Caco-2 (cell line): Measurements from ENCODE around the gene SMAD1. TPM values are rescaled to one million over a fixed set of nuclear protein-coding genes. Genes with fewer than 3 reads are reported as not detected.

Source experiments
- BruUV-seq: library from RNA; stranded (reverse); fragments of 400-500 nt; replicated peaks from 2 replicates; lab custom pipeline; 2021; lab: Mats Ljungman, UMichigan
- CTCF ChIA-PET: fragments of 300-600 bp; sonication (Branson Sonifier 250); formaldehyde crosslinking; loops from one replicate; lab custom pipeline; 2022; ENCODE audit warnings: antibody characterized with exemption; lab: Charles Lee
- POLR2A ChIA-PET: fragments of 300-600 bp; sonication (Branson Sonifier 250); formaldehyde crosslinking; loops from one replicate; lab custom pipeline; 2022; ENCODE audit warnings: antibody characterized with exemption; lab: Charles Lee
- DNase-seq, 2 experiments: peaks; one replicate each; pipeline versions ENCODE4 v3.0.0 to v3.0.0-alpha.2; 2020 to 2022
- H3K27me3 ChIP-seq: replicated peaks from 2 replicates; pipeline ENCODE4 v1.6.0; 2011; ENCODE audit warnings: low read length; ENCODE audit not compliant: control insufficient read depth, insufficient read depth
- H3K36me3 ChIP-seq: 2 replicates; pipeline ENCODE4 v1.5.1; 2011; ENCODE audit warnings: low read length; ENCODE audit not compliant: control insufficient read depth, insufficient read depth
- H3K4me1 ChIP-seq: fragments of 250-450 bp; sonication (Bioruptor Pico); 2 replicates; pipeline ENCODE4 v1.5.1; 2020; ENCODE audit warnings: mild to moderate bottlenecking
- H3K4me3 ChIP-seq: 2 replicates; pipeline ENCODE4 v1.5.1; 2011; ENCODE audit warnings: low read depth, mild to moderate bottlenecking, control low read depth, low read length
- H3K9me3 ChIP-seq: fragments of 250-450 bp; sonication (Bioruptor Pico); 2 replicates; pipeline ENCODE4 v1.5.1; 2020; ENCODE audit warnings: mild to moderate bottlenecking, moderate library complexity
- H3K27ac Mint-ChIP-seq: one replicate; pipeline ENCODE4 v1.8.0; 2022; ENCODE audit warnings: mixed read lengths; ENCODE audit not compliant: unreplicated experiment
- H3K27me3 Mint-ChIP-seq: one replicate; pipeline ENCODE4 v1.8.0; 2022; ENCODE audit warnings: mixed read lengths; ENCODE audit not compliant: insufficient read depth, unreplicated experiment
- H3K36me3 Mint-ChIP-seq: one replicate; pipeline ENCODE4 v1.8.0; 2022; ENCODE audit warnings: mild to moderate bottlenecking, mixed read lengths; ENCODE audit not compliant: insufficient read depth, unreplicated experiment
- H3K4me1 Mint-ChIP-seq: one replicate; pipeline ENCODE4 v1.8.0; 2022; ENCODE audit warnings: low read depth, mixed read lengths; ENCODE audit not compliant: unreplicated experiment
- H3K4me3 Mint-ChIP-seq: one replicate; pipeline ENCODE4 v1.8.0; 2022; ENCODE audit warnings: mild to moderate bottlenecking, moderate library complexity, mixed read lengths; ENCODE audit not compliant: unreplicated experiment
- H3K9me3 Mint-ChIP-seq: one replicate; pipeline ENCODE4 v1.8.0; 2022; ENCODE audit warnings: mixed read lengths; ENCODE audit not compliant: unreplicated experiment
- CTCF ChIP-seq, 2 experiments: fragments of 200-600 bp in 1 of 2; IDR thresholded peaks; 1 replicate in 1 of 2; 2 replicates in 1 of 2; pipeline versions ENCODE4 v1.5.1 to v1.8.0; 2011 to 2022; ENCODE audit warnings: antibody characterized with exemption in 1 of 2, control low read depth in 1 of 2, inconsistent platforms in 1 of 2, low read depth in 1 of 2, low read length in 1 of 2, mild to moderate bottlenecking in 1 of 2, moderate library complexity in 1 of 2; ENCODE audit not compliant: insufficient read depth in 1 of 2, severe bottlenecking in 1 of 2, unreplicated experiment in 1 of 2
- intact Hi-C: fragments of 100-400 bp; cut with micrococcal nuclease; formaldehyde crosslinking; loops from one replicate; pipeline ENCODE4 v1.10.0; 2022; ENCODE audit not compliant: unreplicated experiment
- total RNA-seq: library from RNA; stranded (reverse); gene quantifications from 2 replicates; pipeline ENCODE4 v1.2.3, GENCODE V29; 2022

The SMAD1 gene
- total RNA-seq, 1 experiment from 2014 or later: 4.9 TPM

- ChIA-PET POLR2A (no interaction called here), CTCF (no interaction called here)
- H3K36me3 Mint-ChIP-seq: no peaks in the 10 kb centered on the region
- no peaks in the 10 kb centered on the region for H3K27me3 Mint-ChIP-seq
- Histone ChIP-seq H3K36me3 (no peaks in the 10 kb centered on the region), H3K4me3 (no peak overlapping the region), H3K9me3 (no peaks in the 10 kb centered on the region), H3K27me3 (no peaks in the 10 kb centered on the region), H3K4me1 (no peaks in the 10 kb centered on the region)
- no peak overlapping the region for H3K4me3 Mint-ChIP-seq
- no peaks in the 10 kb centered on the region for H3K9me3 Mint-ChIP-seq
- no peaks in the 10 kb centered on the region for H3K4me1 Mint-ChIP-seq
- intact Hi-C loops: no loop called here
- no peak overlapping the region for H3K27ac Mint-ChIP-seq
- BruUV-seq: no TSS peak
- no peak for DNase-seq
- TF ChIP-seq CTCF (IDR thresholded peaks at IDR 0.05; ENCODE audit: insufficient read depth in 1 of 2, low read depth in 1 of 2, low read length in 1 of 2, severe bottlenecking in 1 of 2, unreplicated experiment in 1 of 2): no peak
Measured at GRCh38 chr4:145530189-145530588, 48.5 kb downstream of the SMAD1 start.

GRCh38 chr4:145530662-145531061, 49.0 kb downstream of the SMAD1 start:
- Mint-ChIP-seq H3K4me3 (no peak overlapping the region), H3K36me3 (no peaks in the 10 kb centered on the region), H3K27ac (no peak overlapping the region), H3K27me3 (no peaks in the 10 kb centered on the region), H3K9me3 (no peaks in the 10 kb centered on the region), H3K4me1 (no peaks in the 10 kb centered on the region)
- H3K9me3 ChIP-seq: no peaks in the 10 kb centered on the region
- no peak for TF ChIP-seq CTCF (IDR thresholded peaks at IDR 0.05; ENCODE audit: insufficient read depth in 1 of 2, low read depth in 1 of 2, low read length in 1 of 2, severe bottlenecking in 1 of 2, unreplicated experiment in 1 of 2)
- H3K4me1 ChIP-seq: no peaks in the 10 kb centered on the region
- intact Hi-C loops: no loop called here
- no peaks in the 10 kb centered on the region for H3K36me3 ChIP-seq
- no peak for DNase-seq
- no TSS peak for BruUV-seq
- CTCF ChIA-PET: no interaction called here
- POLR2A ChIA-PET: no interaction called here
- H3K4me3 ChIP-seq: no peak overlapping the region
- no peaks in the 10 kb centered on the region for H3K27me3 ChIP-seq

DNA sequence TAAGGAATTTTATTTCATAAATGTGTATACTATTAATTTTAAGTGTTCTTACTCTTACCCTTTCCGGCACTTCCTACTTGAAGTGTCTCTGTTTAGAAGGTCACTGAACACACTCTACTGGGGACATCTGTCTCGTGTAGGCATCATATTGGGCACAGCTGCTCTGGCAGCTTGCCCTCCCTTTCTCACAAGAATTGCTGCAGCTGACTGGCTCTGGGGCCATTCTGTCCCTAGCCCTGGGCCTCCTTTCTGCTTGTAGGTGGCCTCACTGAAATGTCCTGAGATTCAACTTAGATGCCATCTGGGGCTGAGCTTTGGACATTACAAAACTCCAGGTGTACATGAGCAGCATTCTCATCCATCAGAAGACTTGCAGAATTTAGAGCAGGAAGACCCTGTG, 49.6 kb downstream of the SMAD1 start:
- no peaks in the 10 kb centered on the region for H3K27me3 Mint-ChIP-seq
- no TSS peak for BruUV-seq

More for the DNA sequence above, 49.6 kb downstream of the SMAD1 start:
- DNase-seq: no peak
- intact Hi-C loops: no loop called here
- no peaks in the 10 kb centered on the region for H3K27me3 ChIP-seq
- ChIA-PET CTCF (no interaction called here), POLR2A (no interaction called here)
- Mint-ChIP-seq H3K4me3 (no peak overlapping the region), H3K27ac (no peak overlapping the region), H3K36me3 (no peaks in the 10 kb centered on the region), H3K4me1 (no peaks in the 10 kb centered on the region), H3K9me3 (no peaks in the 10 kb centered on the region)
- H3K9me3 ChIP-seq: no peaks in the 10 kb centered on the region
- TF ChIP-seq CTCF (IDR thresholded peaks at IDR 0.05; ENCODE audit: insufficient read depth in 1 of 2, low read depth in 1 of 2, low read length in 1 of 2, severe bottlenecking in 1 of 2, unreplicated experiment in 1 of 2): no peak
- no peaks in the 10 kb centered on the region for H3K4me1 ChIP-seq
- no peaks in the 10 kb centered on the region for H3K36me3 ChIP-seq
- no peak overlapping the region for H3K4me3 ChIP-seq
